SK-N-SH treated with all-trans-retinoic acid at 6 μM for 48 hours (cell line): ENCODE results near the gene IRS2.

Source experiments
- OSR1 ChIP-seq: fragments of 250-450 bp; sonication (Bioruptor Pico); IDR thresholded peaks from 2 replicates; pipeline ENCODE4 v1.8.0; 2022; ENCODE audit warnings: moderate library complexity, mild to moderate bottlenecking, inconsistent platforms
- TOX ChIP-seq: fragments of 250-450 bp; sonication (Bioruptor Pico); IDR thresholded peaks from 2 replicates; pipeline ENCODE4 v1.8.0; 2021; ENCODE audit warnings: mild to moderate bottlenecking, moderate library complexity, borderline replicate concordance
- ZC3H10 ChIP-seq: fragments of 250-450 bp; sonication (Bioruptor Pico); IDR thresholded peaks from 2 replicates; pipeline ENCODE4 v1.5.1; 2021; ENCODE audit warnings: mild to moderate bottlenecking, moderate library complexity

DNA sequence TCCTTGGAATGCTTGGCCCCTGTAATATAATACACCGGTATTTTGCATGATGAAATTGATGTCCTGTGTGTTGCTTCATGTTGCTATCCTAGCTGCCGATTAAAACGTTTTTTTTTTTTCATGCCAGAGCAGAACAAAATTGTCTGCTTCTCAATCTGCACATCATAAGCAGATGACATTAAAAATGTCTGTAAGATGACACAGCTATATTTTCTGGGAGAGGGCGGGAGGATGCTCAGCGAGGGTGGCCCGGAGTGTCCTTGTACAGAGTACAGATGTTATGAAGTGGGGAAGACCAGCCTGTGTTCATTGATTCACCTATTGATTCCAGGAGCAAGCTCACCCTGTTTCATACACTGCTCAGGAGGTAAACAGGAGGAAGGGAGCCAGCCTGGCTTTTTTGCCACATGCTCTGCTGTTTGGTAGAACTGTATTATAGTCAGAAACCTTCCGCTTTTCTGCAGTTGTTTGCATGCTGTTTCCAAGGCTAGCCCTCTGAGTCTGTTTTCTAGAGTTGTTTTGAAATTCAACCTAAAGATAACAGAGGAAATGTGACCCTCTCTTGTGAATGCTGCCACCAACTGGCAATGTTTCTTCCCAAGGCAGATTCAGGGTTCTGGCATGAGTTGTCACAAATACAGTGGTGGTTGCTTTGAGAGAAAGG lies 4.7 kb upstream of the IRS2 start:
- TF ChIP-seq TOX (CRISPR knock-in tag) (no peak), ZC3H10 (CRISPR knock-in tag) (no peak), OSR1 (CRISPR knock-in tag) (no peak)
